ENCODE measurements around the gene PRR14. TPM values are rescaled to one million over a fixed set of nuclear protein-coding genes. Genes with fewer than 3 reads are reported as not detected.
A peak's percentile ranks its signal among the peaks of the same experiment; 100 is the strongest.

The PRR14 gene
- total RNA-seq, 1 donor = 8.0 TPM

DNA sequence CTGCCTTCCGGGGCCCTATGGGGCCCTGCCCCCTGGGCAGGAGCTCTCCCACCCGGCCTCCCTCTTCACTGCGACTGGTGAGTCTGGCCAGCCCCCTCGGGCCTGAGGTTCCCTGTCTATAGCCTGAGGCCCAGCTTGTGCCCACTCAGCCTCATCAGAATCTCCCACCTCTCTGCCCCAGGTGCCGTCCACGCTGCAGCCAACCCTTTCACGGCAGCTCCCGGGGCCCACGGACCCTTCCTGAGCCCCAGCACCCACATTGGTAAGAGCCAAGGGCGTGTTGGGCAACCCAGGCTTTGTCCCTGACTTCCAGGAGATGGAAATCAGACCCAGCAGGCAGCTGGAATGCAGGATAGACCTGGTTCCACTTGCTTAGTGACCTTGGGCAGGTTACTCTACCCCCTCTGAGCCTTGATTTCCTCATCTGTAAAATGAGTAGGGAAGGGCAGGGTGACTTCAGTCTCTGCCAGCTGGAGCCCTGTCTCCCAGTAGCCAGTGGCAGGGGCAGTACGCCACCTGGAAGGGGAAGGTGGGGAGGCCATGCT, 16.7 kb downstream of the PRR14 start:
- no peak overlapping the region for H3K4me2 ChIP-seq (ENCODE audit: insufficient read depth, low read length)
- H3K27me3 ChIP-seq (ENCODE audit: insufficient read depth, low read length) = no peaks in the 10 kb centered on the region
- H3K4me1 ChIP-seq (ENCODE audit: insufficient read depth, low read length) = peaks cover 7% of the 10 kb centered on the region
- peaks cover 51% of the 10 kb centered on the region for H4K20me1 ChIP-seq (ENCODE audit: insufficient read depth, low read length)
- H2AFZ ChIP-seq (ENCODE audit: low read length) = no peak overlapping the region
- TF ChIP-seq, protein P1, sequence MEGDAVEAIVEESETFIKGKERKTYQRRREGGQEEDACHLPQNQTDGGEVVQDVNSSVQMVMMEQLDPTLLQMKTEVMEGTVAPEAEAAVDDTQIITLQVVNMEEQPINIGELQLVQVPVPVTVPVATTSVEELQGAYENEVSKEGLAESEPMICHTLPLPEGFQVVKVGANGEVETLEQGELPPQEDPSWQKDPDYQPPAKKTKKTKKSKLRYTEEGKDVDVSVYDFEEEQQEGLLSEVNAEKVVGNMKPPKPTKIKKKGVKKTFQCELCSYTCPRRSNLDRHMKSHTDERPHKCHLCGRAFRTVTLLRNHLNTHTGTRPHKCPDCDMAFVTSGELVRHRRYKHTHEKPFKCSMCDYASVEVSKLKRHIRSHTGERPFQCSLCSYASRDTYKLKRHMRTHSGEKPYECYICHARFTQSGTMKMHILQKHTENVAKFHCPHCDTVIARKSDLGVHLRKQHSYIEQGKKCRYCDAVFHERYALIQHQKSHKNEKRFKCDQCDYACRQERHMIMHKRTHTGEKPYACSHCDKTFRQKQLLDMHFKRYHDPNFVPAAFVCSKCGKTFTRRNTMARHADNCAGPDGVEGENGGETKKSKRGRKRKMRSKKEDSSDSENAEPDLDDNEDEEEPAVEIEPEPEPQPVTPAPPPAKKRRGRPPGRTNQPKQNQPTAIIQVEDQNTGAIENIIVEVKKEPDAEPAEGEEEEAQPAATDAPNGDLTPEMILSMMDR (IDR thresholded peaks at IDR 0.05; ENCODE audit: extremely low read depth, low read depth, low read length) = no peak
- H3K27ac ChIP-seq (ENCODE audit: low read depth, low read length) = peak overlapping the region; percentile 51
- H3K9me3 ChIP-seq (ENCODE audit: low read depth, low read length) = no peaks in the 10 kb centered on the region
- no peak for DNase-seq (ENCODE audit: insufficient read length, low spot score, missing footprints)
- H3K4me3 ChIP-seq (ENCODE audit: insufficient read depth, low read length) = no peak overlapping the region
- H3K36me3 ChIP-seq (ENCODE audit: insufficient read depth, low read length) = peaks cover 76% of the 10 kb centered on the region
- peaks cover 53% of the 10 kb centered on the region for H3K79me2 ChIP-seq (ENCODE audit: insufficient read depth, low read length)

DNA sequence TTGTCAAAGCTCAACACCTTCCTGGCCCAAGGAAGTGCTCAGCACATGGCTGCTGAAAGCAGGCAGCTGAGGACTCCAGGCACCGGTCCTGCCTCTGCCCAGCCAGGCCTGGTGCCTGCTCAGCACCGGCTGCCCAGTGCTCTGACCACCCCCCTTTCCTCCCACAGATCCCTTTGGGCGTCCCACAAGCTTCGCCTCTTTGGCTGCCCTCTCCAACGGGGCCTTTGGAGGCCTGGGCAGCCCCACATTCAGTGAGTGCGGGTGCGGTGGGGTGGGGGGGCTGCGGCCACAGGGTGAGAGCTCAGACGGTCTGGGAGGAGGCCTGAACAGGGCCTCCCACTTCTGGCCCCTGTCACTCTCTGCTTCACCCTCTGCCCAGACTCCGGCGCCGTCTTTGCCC, 17.6 kb downstream of the PRR14 start:
- no peaks in the 10 kb centered on the region for H3K27me3 ChIP-seq (ENCODE audit: insufficient read depth, low read length)
- peaks cover 44% of the 10 kb centered on the region for H4K20me1 ChIP-seq (ENCODE audit: insufficient read depth, low read length)
- peak; percentile 54 for DNase-seq (ENCODE audit: insufficient read length, low spot score, missing footprints)
- no peak overlapping the region for H2AFZ ChIP-seq (ENCODE audit: low read length)
- H3K27ac ChIP-seq (ENCODE audit: low read depth, low read length) = no peak overlapping the region
- no peak overlapping the region for H3K4me2 ChIP-seq (ENCODE audit: insufficient read depth, low read length)
- TF ChIP-seq, protein P1 (IDR thresholded peaks at IDR 0.05; ENCODE audit: extremely low read depth, low read depth, low read length) = no peak
- H3K36me3 ChIP-seq (ENCODE audit: insufficient read depth, low read length) = peaks cover 66% of the 10 kb centered on the region
- H3K4me1 ChIP-seq (ENCODE audit: insufficient read depth, low read length) = peaks cover 7% of the 10 kb centered on the region
- no peak overlapping the region for H3K4me3 ChIP-seq (ENCODE audit: insufficient read depth, low read length)
- no peaks in the 10 kb centered on the region for H3K9me3 ChIP-seq (ENCODE audit: low read depth, low read length)
- peaks cover 43% of the 10 kb centered on the region for H3K79me2 ChIP-seq (ENCODE audit: insufficient read depth, low read length)

DNA sequence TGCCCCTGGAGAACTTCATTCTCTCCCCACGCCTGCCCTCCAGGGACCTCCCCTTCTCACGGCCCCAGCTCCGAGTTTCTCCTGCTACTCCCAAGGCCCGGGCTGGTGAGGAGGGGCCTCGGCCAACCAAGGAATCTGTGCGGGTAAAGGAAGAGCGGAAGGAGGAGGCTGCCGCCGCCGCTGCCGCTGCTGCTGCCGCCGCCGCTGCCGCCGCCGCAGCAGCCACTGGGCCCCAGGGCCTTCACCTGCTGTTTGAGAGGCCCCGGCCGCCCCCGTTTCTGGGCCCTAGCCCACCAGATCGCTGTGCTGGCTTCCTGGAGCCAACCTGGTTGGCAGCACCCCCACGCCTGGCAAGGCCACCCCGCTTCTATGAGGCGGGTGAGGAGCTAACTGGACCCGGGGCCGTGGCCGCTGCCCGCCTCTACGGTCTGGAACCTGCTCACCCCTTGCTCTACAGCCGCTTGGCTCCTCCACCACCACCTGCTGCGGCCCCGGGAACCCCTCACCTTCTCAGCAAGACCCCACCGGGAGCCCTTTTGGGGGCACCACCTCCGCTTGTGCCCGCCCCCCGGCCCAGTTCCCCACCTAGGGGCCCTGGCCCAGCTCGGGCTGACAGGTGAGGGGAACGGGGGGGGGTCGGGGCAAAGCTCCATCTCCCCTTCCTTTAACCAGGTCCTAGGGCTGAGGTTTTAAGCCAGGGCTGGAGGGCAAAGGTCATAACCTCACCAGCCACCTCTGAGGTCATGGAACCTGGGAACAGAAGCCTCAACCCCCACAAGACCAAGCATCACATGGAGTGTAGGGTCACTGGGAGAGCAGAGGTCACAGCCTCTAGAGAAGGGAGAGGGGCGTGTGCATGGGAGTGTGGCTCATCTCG, 18.5 kb downstream of the PRR14 start:
- Histone ChIP-seq H3K27me3 (ENCODE audit: insufficient read depth, low read length) (no peaks in the 10 kb centered on the region), H3K36me3 (ENCODE audit: insufficient read depth, low read length) (peaks cover 60% of the 10 kb centered on the region), H3K4me1 (ENCODE audit: insufficient read depth, low read length) (peaks cover 7% of the 10 kb centered on the region), H3K9me3 (ENCODE audit: low read depth, low read length) (no peaks in the 10 kb centered on the region), H3K79me2 (ENCODE audit: insufficient read depth, low read length) (peaks cover 36% of the 10 kb centered on the region), H4K20me1 (ENCODE audit: insufficient read depth, low read length) (peaks cover 38% of the 10 kb centered on the region), H2AFZ (ENCODE audit: low read length) (no peak overlapping the region), H3K4me3 (ENCODE audit: insufficient read depth, low read length) (no peak overlapping the region), H3K4me2 (ENCODE audit: insufficient read depth, low read length) (no peak overlapping the region), H3K27ac (ENCODE audit: low read depth, low read length) (no peak overlapping the region)
- TF ChIP-seq, protein P1 (IDR thresholded peaks at IDR 0.05; ENCODE audit: extremely low read depth, low read depth, low read length) = no peak
- DNase-seq (ENCODE audit: insufficient read length, low spot score, missing footprints) = peak; percentile 67
